Hepatic stellate cell (primary cell): ENCODE data around the gene THUMPD3.

Source experiments
- DNase-seq: peaks from one replicate; pipeline ENCODE4 v3.0.0; 2011; ENCODE audit warnings: low spot score

The THUMPD3 gene

DNA sequence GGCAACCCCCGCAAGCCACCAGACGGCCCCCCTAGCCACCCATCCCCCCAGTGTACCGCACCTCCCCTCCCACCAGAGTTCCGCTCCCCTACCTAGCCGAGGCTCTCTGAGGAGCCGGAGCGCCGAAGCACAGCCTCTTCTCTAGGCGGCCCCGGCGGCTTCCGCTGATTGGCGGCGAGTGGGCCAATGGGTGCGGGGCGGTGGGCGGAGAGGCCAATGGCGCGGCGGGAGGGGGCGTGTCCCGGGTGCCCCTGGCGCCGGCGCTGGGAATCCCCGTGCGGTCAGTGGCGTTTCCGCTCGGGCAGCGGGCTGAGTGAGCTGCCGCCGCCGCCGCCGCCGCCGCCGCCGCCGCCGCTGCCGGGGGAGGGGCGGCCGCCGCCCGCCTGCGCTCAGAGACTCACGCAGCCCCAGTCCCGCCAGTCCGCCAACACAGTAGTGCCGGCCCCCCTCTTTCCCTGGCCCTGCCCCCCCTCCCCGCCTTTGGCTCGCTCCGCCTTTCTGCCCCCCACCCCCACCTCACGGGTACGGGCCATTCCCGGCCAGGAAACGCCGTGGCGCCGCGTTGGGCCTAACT, 34.6 kb downstream of the THUMPD3 start, which contains the start of gene SETD5:
SETD5 (plus strand) TSS at position 284 of the 574 bp plus-strand sequence. CDS start 31,324 bp downstream, outside the sequence.
- DNase-seq, result peak; percentile 95

DNA sequence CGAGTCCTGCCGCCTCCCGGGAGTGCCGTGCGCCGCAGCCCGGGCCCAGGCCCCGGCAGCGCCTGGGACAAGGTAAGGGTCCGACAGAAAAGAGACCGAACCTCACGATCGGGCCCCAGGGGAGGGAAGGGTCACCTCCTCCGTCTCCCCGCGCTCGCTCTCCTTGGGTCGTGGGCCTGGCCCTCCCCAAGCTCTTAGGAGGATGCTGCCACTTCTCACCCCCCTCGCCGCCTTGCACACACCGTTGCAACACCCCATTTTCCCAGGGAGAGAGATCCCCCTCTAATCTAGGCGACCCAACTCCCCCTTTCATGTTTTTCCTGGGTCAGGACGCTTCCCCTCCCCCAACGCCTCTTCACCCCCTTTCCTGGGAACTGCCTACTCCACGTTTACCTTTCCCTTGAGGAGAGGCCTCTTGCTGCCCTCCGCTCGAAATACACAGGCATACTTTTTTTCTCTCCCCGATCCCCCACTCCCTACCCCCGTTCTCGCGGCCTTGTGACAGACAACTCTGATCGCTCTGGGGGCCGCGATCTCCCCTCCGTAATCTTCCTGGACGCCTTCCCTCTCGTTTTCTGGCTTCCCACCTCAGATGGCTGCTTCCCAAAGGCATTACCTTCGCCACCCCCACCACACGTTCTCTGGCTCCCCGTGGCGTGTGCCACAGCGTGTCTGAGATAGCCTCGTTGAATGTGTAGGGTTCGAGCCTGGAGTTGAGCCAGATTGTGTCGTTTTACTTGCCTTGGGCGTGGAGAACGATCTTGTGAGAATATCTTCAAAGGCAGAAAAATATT, 35.2 kb downstream of the THUMPD3 start:
- no peak for DNase-seq

DNA sequence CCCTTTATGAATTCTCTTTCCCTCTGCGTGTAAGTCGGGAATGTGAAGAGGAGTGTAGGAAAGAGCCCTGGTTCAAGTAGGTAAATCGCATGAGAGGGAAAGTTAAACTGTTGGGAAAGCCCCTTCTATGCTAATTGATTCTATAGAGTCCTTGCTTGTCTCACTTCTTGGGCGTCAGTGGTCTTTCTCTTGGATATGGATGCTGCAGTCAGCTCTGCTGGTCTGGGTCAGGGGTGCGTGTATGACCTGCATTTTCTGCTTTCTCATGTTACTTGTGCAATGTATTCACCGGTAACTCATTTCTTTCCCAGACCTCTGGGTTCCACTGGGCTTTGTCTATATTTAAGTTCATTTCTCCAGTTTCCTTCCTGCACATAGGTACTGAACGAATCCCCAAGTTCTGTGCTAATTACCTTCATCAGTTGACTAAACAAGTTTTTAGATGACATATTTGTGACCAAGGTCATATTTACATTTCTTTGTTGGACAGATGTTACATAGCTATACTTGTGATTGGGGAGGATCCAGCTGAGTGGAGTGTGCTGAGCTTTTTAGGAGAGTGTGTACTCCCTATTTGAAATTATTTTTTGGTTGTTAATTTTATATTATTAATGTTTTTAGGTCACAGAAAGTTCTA, 36.0 kb downstream of the THUMPD3 start:
- no peak for DNase-seq

DNA sequence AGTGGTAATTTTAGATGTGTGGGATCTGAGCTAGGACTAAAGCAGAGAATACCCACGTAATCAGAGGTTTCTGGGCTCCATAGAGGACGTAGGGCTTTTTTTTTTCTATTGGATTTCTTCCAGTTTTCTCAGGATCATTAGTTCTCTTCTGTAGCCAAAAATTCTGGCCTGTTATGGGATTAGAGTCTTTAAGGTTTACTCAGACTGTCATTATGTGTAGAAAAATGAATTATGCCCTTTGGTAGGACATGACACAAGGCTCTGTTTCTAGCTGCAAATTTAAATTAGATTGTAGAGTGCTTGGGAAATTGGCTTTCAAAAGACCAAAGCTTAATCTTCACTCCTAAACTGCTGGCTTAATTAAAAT, 36.5 kb downstream of the THUMPD3 start:
- DNase-seq, result no peak

DNA sequence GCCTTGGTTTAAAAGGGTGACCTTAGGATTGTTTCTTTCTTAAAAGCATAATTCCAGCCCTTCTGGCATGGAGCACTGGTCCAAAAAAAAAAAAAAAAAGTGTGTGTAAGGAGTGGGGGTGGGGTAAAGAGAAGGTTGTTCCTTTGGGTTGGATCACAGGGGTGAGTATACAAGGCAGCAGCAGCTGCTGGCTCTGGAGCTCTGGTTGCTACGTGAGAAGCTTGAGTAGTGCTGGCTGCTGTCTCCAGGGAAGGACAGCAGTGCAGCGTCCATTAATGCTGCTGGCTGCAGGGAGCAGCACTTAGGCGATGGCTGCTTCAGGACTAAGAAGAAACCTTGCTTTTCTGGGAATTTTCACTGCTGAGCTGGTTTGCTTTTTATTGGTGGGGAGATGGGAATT, 36.9 kb downstream of the THUMPD3 start:
- peak; percentile 76 for DNase-seq

DNA sequence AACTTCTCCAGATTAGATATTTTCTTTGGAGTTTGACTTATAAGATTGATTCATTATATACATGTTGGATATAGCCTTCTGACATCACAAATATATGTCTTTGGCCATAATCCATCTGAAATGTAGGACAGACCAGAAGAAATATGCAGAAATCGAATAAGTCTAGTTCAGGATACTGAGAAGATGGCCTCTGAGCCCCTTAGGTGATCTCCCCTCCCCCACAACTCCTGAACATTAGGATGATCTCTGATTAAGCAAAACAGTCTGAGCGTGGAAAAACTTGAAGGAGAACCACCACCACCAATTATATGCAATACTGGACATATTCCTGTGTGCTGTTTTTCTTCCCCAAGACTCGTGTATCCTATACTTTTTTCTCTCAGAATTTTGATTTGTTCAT, 37.8 kb downstream of the THUMPD3 start:
- no peak for DNase-seq

DNA sequence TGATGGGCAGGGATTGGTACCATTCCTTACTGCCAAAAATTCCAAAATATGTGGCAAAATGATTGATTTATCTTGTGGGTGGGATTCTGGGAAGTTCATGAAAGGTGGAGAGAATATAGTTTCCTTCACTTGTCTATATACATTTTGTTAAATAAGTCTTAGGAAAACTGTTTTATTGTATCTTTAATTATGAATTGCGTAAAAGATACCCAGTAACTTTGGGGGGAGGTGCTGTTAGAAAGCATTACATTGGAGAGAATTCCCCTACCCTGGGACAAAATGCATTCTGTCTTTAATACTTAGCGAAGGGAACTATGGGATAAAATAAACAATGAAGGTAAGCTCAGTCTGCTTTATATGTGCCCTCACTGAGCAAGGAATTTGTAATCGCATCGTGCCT, 39.1 kb downstream of the THUMPD3 start:
- DNase-seq, result no peak

DNA sequence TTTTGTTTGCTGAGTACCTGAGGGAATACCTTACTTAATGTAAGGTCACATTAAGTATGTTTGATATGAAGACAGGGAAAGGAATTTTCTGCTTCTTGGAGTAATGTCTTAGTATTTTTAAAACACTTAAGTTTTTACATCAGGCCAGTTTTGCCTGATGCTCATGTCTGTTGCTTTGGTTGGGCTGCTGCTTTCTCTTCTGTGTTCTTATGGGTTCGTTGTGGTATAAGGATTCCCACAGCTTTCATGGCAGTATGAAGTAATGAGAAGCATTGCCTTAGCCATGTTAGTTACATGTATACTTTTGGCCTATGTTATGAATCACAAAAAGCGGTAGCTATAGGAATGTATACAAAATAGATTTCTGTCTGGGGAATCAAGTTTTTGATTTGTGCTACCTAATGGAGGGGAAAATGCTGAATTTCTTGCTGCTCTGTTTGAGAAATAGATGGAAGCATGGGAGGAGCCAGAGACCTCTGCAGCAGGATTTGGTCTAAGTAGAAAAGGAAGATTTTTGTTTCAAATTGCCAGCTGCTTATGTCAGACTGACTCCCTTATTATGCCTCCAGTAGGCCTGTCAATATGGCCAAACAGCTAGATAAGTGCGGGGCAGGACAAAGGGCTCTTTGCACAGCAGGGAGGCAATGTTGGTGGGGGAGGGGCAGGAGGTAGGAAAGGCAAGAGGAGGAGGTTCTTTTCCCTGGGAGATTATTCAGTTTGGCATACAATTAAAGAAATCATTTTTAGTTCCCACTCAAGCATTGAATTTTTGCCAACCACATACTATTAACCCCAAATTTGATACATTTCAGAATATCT, 39.8 kb downstream of the THUMPD3 start:
- no peak for DNase-seq

DNA sequence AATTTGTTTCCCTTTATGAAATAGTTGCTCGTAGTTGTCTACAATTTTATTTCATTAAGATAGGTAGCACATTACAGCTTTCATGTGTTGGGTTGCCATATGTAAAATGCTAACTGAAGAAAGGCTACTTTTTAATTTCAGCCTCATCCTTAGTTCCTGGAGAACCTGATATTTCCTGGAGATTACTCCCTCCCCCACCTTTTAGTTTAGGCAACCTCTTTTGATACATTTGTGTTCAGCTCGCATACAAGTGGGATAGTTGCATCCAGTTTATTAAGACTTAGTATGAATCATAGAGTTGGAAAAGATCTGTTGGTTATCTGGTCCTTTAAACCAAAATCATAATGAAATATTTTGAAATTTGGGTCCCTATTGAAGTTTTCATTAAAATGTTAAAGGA, 40.6 kb downstream of the THUMPD3 start:
- no peak for DNase-seq

DNA sequence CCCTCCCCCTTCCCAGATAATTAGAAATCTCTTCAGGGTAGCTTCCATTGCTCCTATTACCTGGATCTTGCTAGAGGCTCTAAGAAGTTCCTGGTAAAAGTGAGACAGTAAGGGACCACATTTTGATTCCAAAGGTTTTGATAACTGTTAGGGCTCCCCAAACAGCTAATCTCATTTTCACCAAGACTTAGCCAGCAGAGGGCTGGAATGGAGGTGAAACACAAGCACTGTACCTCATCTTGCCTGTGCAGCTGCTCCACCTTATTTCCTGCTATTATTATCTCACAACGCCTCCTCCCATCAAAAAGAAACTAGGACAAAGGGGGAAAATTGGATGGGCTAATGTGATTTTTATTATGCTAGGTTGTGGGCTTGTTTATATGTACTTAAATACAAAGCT, 41.8 kb downstream of the THUMPD3 start:
- DNase-seq, result no peak

DNA sequence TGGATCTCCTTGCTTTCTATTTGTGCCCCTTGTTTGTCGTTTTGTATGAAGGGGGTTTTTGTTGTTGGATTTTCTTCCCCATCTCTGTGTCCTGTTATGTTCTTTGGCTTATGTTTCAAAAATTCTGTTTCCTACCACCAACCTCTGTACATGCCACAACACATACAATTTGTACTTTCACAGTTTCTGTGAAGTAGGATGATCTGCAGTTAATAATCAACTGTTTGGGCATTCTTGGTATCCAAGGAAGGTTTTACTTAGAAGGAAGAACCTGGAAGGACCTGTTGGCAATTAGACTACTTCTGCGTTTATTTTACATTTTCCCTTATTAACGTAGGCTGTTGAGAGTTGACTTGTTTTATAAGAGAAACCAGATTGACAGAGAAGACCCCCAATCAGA, 42.9 kb downstream of the THUMPD3 start:
- DNase-seq, result no peak

DNA sequence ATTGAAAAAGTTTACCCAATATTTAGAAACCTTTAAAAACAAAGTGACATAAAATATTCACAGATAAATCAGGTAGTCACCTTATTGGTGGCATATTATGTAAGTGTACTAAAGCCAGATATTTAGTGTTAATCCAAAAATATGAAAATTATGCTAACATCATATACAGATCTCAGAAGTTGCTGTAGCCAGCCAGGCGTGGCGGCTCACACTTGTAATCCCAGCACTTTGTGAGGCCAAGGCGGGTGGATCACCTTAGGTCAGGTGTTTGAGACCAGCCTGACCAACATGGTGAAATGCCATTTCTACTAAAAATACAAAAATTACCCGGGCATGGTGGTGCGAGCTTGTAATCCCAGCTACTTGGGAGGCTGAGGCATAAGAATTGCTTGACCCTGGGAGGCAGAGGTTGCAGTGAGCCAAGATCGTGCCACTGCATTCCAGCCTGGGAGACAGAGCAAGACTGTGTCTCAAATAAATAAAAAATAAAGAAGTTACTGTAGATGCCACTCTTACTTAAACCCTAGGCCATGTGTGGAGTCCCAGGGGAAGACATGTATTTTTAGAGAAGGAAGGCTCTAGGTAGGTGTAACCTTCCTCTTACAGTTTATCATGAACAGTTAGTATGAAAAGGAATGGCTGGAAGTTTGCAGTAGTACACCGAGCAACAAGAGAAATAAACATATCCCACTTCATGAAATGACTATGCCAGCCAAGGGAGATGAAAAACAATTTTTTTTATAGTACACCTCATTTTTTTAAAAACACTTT, 44.2 kb downstream of the THUMPD3 start:
- no peak for DNase-seq

DNA sequence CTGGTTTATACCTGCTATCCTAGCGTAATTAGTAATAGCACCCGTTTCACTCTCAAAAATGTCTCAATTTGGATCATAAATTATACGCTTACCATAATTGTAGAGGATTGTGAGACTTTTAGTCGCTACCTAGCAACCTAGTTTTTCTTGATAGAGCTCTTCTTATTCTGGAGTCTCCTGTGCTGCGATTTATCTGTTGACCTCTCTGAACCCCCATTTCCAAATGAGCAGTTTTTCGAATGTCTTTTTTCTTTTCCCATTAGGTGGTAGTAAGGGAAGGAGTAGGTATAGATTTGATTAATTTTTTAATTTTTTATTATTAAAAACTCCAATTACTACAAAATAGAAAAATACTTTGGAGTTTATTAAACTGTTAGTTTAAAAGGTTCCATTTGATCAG, 45.2 kb downstream of the THUMPD3 start:
- DNase-seq, result no peak

DNA sequence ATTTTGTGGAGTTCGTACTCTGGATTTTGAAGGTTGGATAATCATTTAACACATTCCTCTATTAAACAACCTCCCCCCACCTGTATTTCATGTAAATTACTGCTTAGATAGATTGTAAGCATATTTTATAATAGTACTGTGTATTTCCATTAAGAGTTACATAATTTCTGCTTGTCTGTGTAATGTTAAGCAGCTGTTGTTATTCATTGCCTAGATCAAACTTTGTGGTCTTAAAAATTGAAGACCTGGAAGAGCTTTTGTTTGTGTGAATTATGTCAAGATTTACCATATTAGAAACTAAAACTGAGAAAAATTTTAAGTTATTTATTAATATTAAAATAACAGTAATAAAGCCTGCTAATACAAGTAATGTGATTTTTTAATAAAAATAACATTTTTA, 45.7 kb downstream of the THUMPD3 start:
- no peak for DNase-seq

DNA sequence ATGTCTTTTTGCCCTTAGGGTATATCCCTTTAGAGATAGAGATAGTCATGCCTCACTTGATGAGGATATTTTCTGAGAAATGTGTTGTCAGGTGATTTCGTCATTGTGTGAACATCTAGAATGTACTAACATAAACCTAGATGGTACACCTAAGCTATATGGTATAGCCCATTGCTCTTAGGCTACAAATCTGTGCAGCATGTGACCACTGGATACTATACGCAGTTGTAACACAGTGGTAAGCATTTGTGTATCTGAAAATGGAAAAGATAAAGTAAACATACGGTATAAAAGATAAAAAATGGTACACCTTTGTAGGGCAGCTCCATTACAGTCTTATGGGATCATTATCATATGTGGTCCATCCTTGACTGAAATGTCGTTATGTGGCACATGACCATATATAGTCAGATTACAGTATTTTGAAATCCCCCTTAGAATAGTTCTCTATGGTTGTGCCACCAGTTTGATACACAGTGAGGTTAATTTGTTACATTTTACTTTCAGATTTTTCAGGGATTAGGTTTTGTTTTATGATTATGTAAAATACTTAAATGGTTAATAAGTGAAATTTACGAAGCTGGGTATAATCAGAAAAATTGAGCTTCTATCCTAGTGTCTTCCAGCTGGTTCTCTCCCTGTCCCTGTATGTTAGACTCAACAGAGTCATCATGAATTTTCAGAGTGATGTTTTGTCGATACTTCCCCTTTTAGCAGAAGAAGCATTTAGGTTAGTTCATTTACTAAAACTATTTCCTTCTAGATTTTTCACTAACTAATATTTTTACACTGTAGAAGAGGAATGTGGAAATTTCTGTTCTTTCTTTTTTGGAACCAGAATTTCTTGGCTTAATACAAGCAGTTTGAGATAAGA, 47.4 kb downstream of the THUMPD3 start:
- DNase-seq, result no peak

DNA sequence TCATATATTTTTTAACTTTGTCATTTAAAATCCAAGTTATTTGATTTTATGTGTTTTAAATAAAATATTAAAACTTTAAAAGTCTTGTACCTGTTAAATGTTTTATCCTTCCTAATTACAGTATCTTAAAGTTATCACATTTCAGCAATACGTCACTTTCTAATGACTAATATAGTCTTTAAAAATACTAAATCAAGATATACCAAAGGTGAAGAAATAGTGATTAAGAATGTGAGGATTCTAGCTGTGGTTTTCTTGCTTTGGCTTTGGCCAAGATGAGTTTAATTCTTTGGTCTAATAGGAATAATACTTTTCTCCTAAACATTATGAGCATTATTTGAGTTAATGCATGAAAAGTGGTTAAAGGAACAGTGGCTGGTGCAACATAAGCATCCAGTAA, 48.4 kb downstream of the THUMPD3 start:
- DNase-seq, result no peak

DNA sequence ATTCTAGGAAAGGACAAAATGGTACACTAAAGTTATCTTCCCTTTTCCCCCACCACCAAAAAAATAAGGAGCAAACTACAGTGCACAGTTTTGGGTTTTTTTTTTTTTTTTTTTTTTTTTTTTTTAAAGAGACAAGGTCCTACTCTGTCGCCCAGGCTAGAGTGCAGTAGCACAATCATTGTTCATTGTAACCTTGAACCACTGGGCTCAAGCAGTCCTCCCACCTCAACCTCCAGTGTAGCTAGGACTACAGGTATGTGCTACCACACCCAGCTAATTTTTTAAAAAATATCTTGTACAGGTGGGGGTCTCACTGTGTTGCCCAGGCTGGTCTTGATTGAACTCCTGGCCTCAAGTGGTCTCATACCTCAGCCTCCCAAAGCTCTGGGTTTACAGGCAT, 49.4 kb downstream of the THUMPD3 start:
- no peak for DNase-seq

DNA sequence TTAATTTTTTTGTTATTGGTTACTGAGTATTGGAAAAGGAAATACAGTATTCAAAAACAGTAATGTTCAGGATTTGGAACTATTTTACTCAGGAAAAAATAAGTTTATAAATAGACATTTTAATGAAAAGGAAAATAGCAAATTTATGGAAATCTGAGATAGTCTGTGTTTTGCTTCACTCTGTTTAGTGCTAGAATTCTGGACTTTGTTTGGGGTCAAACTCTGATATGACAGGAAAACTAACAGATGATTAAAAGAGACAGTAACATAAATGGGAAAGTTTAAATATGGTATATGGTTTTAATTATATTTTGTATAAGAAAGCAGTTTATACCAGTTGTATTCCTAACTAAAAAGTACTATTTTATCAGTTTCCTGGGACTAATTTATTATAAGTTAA, 52.0 kb downstream of the THUMPD3 start:
- no peak for DNase-seq

DNA sequence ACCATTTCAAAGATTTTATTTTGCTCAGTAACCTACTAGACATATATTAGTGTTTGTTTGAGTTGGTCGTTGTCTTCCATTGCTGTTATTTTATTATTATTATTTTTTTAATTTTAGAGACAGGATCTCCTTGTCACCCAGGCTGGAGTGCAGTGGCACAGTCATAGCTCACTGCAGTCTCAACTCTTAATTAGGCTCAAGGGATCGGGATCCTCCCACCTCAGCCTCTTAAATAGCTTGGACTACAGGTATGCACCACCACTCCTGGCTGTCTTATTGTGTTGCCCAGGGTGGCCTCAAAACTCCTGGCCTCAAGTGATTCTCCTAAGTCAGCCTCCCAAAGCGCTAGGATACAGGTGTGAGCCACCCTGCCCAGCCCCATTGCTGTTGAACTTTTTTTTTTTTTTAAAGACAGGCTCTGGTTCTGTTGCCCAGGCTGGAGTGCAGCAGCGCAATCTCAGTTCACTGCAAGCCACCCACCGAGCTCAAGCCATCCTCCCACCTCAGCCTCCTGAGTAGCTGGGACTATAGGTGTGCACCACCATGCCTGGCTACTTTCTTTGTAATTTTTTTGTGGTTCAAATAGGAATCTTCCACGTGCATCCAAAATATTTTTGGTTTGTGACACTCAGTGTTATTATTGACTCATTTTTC, 52.8 kb downstream of the THUMPD3 start:
- DNase-seq, result no peak

DNA sequence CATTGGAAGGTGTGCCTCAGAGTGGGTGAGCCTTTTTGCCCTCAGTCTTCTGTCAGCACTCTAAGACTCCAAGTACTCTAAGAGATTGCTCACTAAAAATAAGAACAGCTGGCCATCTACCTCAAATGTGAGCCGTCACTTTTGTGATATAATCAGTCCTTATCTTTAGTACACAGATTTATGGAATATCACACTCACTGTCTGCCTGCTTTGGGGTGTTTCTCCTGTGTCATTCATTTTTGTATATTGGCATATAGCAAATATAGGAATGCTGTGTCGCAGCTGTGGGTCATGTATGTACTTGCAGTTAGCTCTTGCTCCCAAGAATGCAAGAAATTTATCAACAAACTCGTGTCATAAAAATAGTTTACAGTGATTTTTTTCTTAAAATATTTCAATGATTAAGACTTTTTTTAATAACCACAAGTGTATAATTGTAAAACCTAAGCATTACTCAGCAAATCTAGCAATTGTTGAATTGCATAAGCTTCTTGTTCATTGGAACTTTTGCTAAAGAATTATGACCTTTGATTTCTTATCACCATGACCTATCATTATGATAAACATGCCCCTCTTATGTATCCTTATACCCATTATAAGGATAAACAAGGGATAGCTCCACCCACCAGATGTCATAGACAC, 53.4 kb downstream of the THUMPD3 start:
- no peak for DNase-seq
